RWPE2 (cell line): ENCODE results near the gene TFPT.
A peak's percentile ranks its signal among the peaks of the same experiment; 100 is the strongest.

Source experiments
- ATAC-seq: fragments of 200-7000 bp; cut with Tn5 transposase; 3 replicates; pipeline ENCODE4 v1.9.1; 2021; ENCODE audit warnings: low read depth
- DNase-seq: peaks from one replicate; pipeline ENCODE4 v3.0.0-alpha.2; 2020; ENCODE audit warnings: low spot score
- H3K27ac ChIP-seq: fragments of 450-650 bp; 2 replicates; pipeline ENCODE4 v1.5.1; 2017; ENCODE audit warnings: mild to moderate bottlenecking; ENCODE audit not compliant: poor library complexity, severe bottlenecking
- H3K27me3 ChIP-seq: fragments of 250-450 bp; sonication (Bioruptor Pico); 2 replicates; pipeline ENCODE4 v1.5.1; 2021; ENCODE audit warnings: mild to moderate bottlenecking, moderate library complexity; ENCODE audit not compliant: insufficient read depth, poor library complexity, severe bottlenecking
- H3K36me3 ChIP-seq: fragments of 250-450 bp; sonication (Bioruptor Pico); 2 replicates; pipeline ENCODE4 v1.5.1; 2020; ENCODE audit warnings: low read depth, mild to moderate bottlenecking, moderate library complexity
- H3K4me1 ChIP-seq: fragments of 250-450 bp; sonication (Bioruptor Pico); 2 replicates; pipeline ENCODE4 v1.5.1; 2021; ENCODE audit warnings: mild to moderate bottlenecking, moderate library complexity; ENCODE audit not compliant: insufficient read depth, poor library complexity, severe bottlenecking
- H3K4me3 ChIP-seq: fragments of 250-450 bp; sonication (Bioruptor Pico); 2 replicates; pipeline ENCODE4 v1.5.1; 2021; ENCODE audit warnings: mild to moderate bottlenecking, moderate library complexity; ENCODE audit not compliant: severe bottlenecking
- H3K9me3 ChIP-seq: fragments of 250-450 bp; sonication (Bioruptor Pico); 2 replicates; pipeline ENCODE4 v1.5.1; 2021; ENCODE audit warnings: mild to moderate bottlenecking, moderate library complexity; ENCODE audit not compliant: severe bottlenecking
- CTCF ChIP-seq: fragments of 450-650 bp; IDR thresholded peaks from one replicate; pipeline ENCODE4 v1.5.1; 2017; ENCODE audit warnings: mild to moderate bottlenecking, moderate library complexity; ENCODE audit not compliant: poor library complexity, severe bottlenecking

The TFPT gene

GRCh38 chr19:54124393-54124792, 8.9 kb upstream of the TFPT start:
- H3K27ac ChIP-seq = no peak overlapping the region
- ATAC-seq (no peak), DNase-seq (no peak)
- no peaks in the 10 kb centered on the region for H3K9me3 ChIP-seq
- no peak overlapping the region for H3K4me3 ChIP-seq
- TF ChIP-seq CTCF = no peak
- peaks cover 63% of the 10 kb centered on the region for H3K36me3 ChIP-seq
- H3K27me3 ChIP-seq = no peaks in the 10 kb centered on the region
- H3K4me1 ChIP-seq = no peaks in the 10 kb centered on the region

DNA sequence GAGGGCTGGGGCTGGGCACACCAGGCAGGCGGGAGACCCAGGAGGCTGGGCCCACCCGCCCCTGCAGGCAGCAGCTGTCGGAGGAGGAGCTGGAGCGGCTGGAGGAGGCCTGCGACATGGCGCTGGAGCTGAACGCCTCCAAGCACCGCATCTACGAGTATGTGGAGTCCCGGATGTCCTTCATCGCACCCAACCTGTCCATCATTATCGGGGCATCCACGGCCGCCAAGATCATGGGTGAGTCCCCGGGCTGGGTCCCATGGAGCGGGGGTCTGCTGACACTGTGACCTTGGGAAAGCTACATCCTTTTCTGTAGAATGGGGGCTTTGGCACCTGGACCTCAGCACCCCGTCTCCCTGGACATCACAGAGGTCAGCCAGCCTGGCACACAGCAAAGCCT, 8.2 kb upstream of the TFPT start:
- DNase-seq (no peak), ATAC-seq (no peak)
- Histone ChIP-seq H3K4me1 (no peaks in the 10 kb centered on the region), H3K27ac (no peak overlapping the region), H3K9me3 (no peaks in the 10 kb centered on the region), H3K27me3 (no peaks in the 10 kb centered on the region), H3K36me3 (peaks cover 61% of the 10 kb centered on the region), H3K4me3 (no peak overlapping the region)
- TF ChIP-seq CTCF = no peak

- Histone ChIP-seq H3K27me3 (no peaks in the 10 kb centered on the region), H3K4me3 (no peak overlapping the region), H3K9me3 (no peaks in the 10 kb centered on the region), H3K36me3 (peaks cover 65% of the 10 kb centered on the region), H3K4me1 (peaks cover 5% of the 10 kb centered on the region), H3K27ac (no peak overlapping the region)
- TF ChIP-seq CTCF = no peak
- no peak for ATAC-seq
- no peak for DNase-seq
These were observed 5.8 kb upstream of the TFPT start for GRCh38 chr19:54121259-54121658.

- H3K4me1 ChIP-seq = peaks cover 5% of the 10 kb centered on the region
- 0 out of 3 replicates have a peak, but pooled peaks have one; percentile 20 for ATAC-seq
- no peak for DNase-seq
- H3K27me3 ChIP-seq = no peaks in the 10 kb centered on the region
- H3K27ac ChIP-seq = peak overlapping the region; percentile 49
- TF ChIP-seq CTCF = no peak
- peak overlapping the region; percentile 71 for H3K4me3 ChIP-seq
- H3K36me3 ChIP-seq = peaks cover 29% of the 10 kb centered on the region
- no peaks in the 10 kb centered on the region for H3K9me3 ChIP-seq
These were observed 933 bp downstream of the TFPT start for GRCh38 chr19:54114340-54115108.

DNA sequence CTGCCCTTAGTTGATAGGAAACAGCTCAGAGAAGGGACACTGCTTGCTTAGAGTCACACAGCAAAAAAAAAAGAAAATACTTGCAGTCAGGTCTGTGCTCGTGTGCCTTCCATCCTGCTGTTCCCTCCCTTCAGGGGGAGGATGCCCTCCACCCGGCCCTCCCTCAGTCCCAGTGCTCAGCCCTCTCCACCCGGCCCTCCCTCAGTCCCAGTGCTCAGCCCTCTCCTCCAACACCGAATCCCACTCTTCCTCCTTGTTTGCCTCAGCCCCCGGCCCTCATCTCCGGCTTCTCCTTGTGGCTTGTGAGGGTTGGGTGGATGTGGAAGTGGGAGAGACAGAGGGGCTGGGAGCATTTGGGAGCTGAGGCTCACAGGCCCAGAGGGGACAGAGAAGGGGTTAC, 5.8 kb downstream of the TFPT start:
- Histone ChIP-seq H3K9me3 (no peaks in the 10 kb centered on the region), H3K4me3 (no peak overlapping the region), H3K27ac (no peak overlapping the region), H3K27me3 (no peaks in the 10 kb centered on the region), H3K4me1 (no peaks in the 10 kb centered on the region), H3K36me3 (peaks cover 50% of the 10 kb centered on the region)
- TF ChIP-seq CTCF = no peak
- ATAC-seq = 0 out of 3 replicates have a peak, but pooled peaks have one; percentile 8
- no peak for DNase-seq
